GM18508 (cell line): ENCODE data around the gene MS4A4E.
"Not testable (repeated sequence)": the region's sequence is repeated elsewhere in the genome, so short reads cannot be mapped to it uniquely, and the experiment has no call there.

Experiments
- ATAC-seq: cut with Tn5 transposase; IDR thresholded peaks from one replicate; pipeline ENCODE4 v1.9.1; 2021; ENCODE audit warnings: moderate number of reproducible peaks; ENCODE audit not compliant: insufficient read depth, unreplicated experiment

Gene MS4A4E

GRCh38 chr11:60182541-60183330, 60.2 kb downstream of the MS4A4E start, which contains the start of gene MS4A6A:
Gene MS4A6A, minus strand, starts transcription at chr11:60183083. Its CDS starts 1,356 bp downstream, at chr11:60181727.
- ATAC-seq: no peak

GRCh38 chr11:60175860-60176275, 67.1 kb downstream of the MS4A4E start:
- ATAC-seq: peak; percentile 83

GRCh38 chr11:60172011-60172410, 70.9 kb downstream of the MS4A4E start:
- no peak for ATAC-seq

- no peak for ATAC-seq
Observed at GRCh38 chr11:60170566-60170965, 72.4 kb downstream of the MS4A4E start.

GRCh38 chr11:60169264-60169915, 73.5 kb downstream of the MS4A4E start:
- no peak for ATAC-seq

GRCh38 chr11:60168306-60168705, 74.6 kb downstream of the MS4A4E start:
- no peak for ATAC-seq

GRCh38 chr11:60165951-60166350, 77.0 kb downstream of the MS4A4E start:
- no peak for ATAC-seq

- no peak for ATAC-seq
Observed at GRCh38 chr11:60165538-60165937, 77.4 kb downstream of the MS4A4E start.

- ATAC-seq: no peak
Observed at GRCh38 chr11:60164550-60165075, 78.3 kb downstream of the MS4A4E start.

- no peak for ATAC-seq
Observed at GRCh38 chr11:60161766-60162165, 81.2 kb downstream of the MS4A4E start.

GRCh38 chr11:60161107-60161506, 81.8 kb downstream of the MS4A4E start:
- no peak for ATAC-seq

GRCh38 chr11:60159868-60160267, 83.1 kb downstream of the MS4A4E start:
- ATAC-seq: no peak

- no peak for ATAC-seq
Observed at GRCh38 chr11:60159284-60159683, 83.7 kb downstream of the MS4A4E start.

GRCh38 chr11:60158636-60159035, 84.3 kb downstream of the MS4A4E start:
- ATAC-seq: no peak

GRCh38 chr11:60155931-60156330, 87.0 kb downstream of the MS4A4E start:
- ATAC-seq: no peak

- ATAC-seq: not testable (repeated sequence)
Observed at GRCh38 chr11:60152727-60153126, 90.2 kb downstream of the MS4A4E start.

- ATAC-seq: no peak
Observed at GRCh38 chr11:60150279-60150678, 92.7 kb downstream of the MS4A4E start.
